Cerebellar nuclear complex (tissue), 1 donor: Measurements from ENCODE around the gene KLHDC7A.

Source experiments
- DNase-seq, 2 experiments: peaks; one replicate each; lab custom pipeline; 2025; lab: John Stamatoyannopoulos, UW

The KLHDC7A gene

GRCh38 chr1:18473195-18473815 is 7.4 kb upstream of the KLHDC7A start:
- DNase-seq = no peak

- DNase-seq = no peak
Observed at GRCh38 chr1:18474559-18475175, 6.1 kb upstream of the KLHDC7A start.

- no peak for DNase-seq
Observed at GRCh38 chr1:18475234-18475905, 5.4 kb upstream of the KLHDC7A start.

- DNase-seq = no peak
Observed at GRCh38 chr1:18479454-18479853, 1.3 kb upstream of the KLHDC7A start.

- DNase-seq = no peak
Observed at GRCh38 chr1:18481190-18481920, 625 bp downstream of the KLHDC7A start.

- no peak for DNase-seq
Observed at GRCh38 chr1:18481921-18482701, 1.4 kb downstream of the KLHDC7A start.

GRCh38 chr1:18482721-18483425 is 2.1 kb downstream of the KLHDC7A start:
- DNase-seq = no peak

GRCh38 chr1:18484276-18484675 is 3.5 kb downstream of the KLHDC7A start:
- no peak for DNase-seq

GRCh38 chr1:18484721-18485120 is 4.0 kb downstream of the KLHDC7A start:
- DNase-seq = no peak

GRCh38 chr1:18485227-18485626 is 4.5 kb downstream of the KLHDC7A start:
- no peak for DNase-seq

GRCh38 chr1:18486195-18486594 is 5.5 kb downstream of the KLHDC7A start:
- DNase-seq = no peak

GRCh38 chr1:18489417-18490143 is 8.8 kb downstream of the KLHDC7A start:
- DNase-seq = no peak

- DNase-seq = no peak
Observed at GRCh38 chr1:18491168-18491567, 10.4 kb downstream of the KLHDC7A start.

- DNase-seq = no peak
Observed at GRCh38 chr1:18494304-18494703, 13.6 kb downstream of the KLHDC7A start.

- no peak for DNase-seq
Observed at GRCh38 chr1:18495635-18496034, 14.9 kb downstream of the KLHDC7A start.

GRCh38 chr1:18496056-18496455 is 15.3 kb downstream of the KLHDC7A start:
- no peak for DNase-seq

- DNase-seq = no peak
Observed at GRCh38 chr1:18496497-18497235, 15.9 kb downstream of the KLHDC7A start.

- DNase-seq = no peak
Observed at GRCh38 chr1:18501833-18502232, 21.1 kb downstream of the KLHDC7A start.

- no peak for DNase-seq
Observed at GRCh38 chr1:18504609-18505008, 23.9 kb downstream of the KLHDC7A start.

- no peak for DNase-seq
Observed at GRCh38 chr1:18505666-18506065, 24.9 kb downstream of the KLHDC7A start.
